ENCODE measurements around the gene AQP6.
A peak's percentile ranks its signal among the peaks of the same experiment; 100 is the strongest.

Gene AQP6

GRCh38 chr12:49955899-49956662 lies 16.7 kb upstream of the AQP6 start:
- DNase-seq (ENCODE audit: low spot score) = no peak

GRCh38 chr12:49956663-49957569 lies 15.8 kb upstream of the AQP6 start:
- no peak for DNase-seq (ENCODE audit: low spot score)

- DNase-seq (ENCODE audit: low spot score) = no peak
Measured at GRCh38 chr12:49957570-49957967, 15.2 kb upstream of the AQP6 start.

- peak; percentile 88 for DNase-seq (ENCODE audit: low spot score)
Measured at GRCh38 chr12:49959685-49960473, 12.9 kb upstream of the AQP6 start.

GRCh38 chr12:49960474-49961110 lies 12.2 kb upstream of the AQP6 start:
- DNase-seq (ENCODE audit: low spot score) = no peak

- peak; percentile 77 for DNase-seq (ENCODE audit: low spot score)
Measured at GRCh38 chr12:49961111-49961922, 11.4 kb upstream of the AQP6 start, which contains the start of gene AQP5. AQP5 (plus strand) TSS chr12:49961872; CDS start chr12:49962018, 146 bp downstream.

- DNase-seq (ENCODE audit: low spot score) = peak; percentile 50
Measured at GRCh38 chr12:49961993-49962764, 10.6 kb upstream of the AQP6 start.

- peak; percentile 66 for DNase-seq (ENCODE audit: low spot score)
Measured at GRCh38 chr12:49962861-49963765, 9.6 kb upstream of the AQP6 start.

GRCh38 chr12:49963976-49964815 lies 8.6 kb upstream of the AQP6 start:
- DNase-seq (ENCODE audit: low spot score) = no peak

- DNase-seq (ENCODE audit: low spot score) = no peak
Measured at GRCh38 chr12:49964849-49965624, 7.7 kb upstream of the AQP6 start.

- DNase-seq (ENCODE audit: low spot score) = no peak
Measured at GRCh38 chr12:49965836-49966235, 6.9 kb upstream of the AQP6 start.

- no peak for DNase-seq (ENCODE audit: low spot score)
Measured at GRCh38 chr12:49966511-49967041, 6.2 kb upstream of the AQP6 start.

GRCh38 chr12:49967042-49967776 lies 5.5 kb upstream of the AQP6 start:
- peak; percentile 94 for DNase-seq (ENCODE audit: low spot score)

GRCh38 chr12:49967777-49968250 lies 4.9 kb upstream of the AQP6 start:
- DNase-seq (ENCODE audit: low spot score) = no peak

- no peak for DNase-seq (ENCODE audit: low spot score)
Measured at GRCh38 chr12:49968471-49968870, 4.3 kb upstream of the AQP6 start.

GRCh38 chr12:49969027-49969426 lies 3.7 kb upstream of the AQP6 start:
- no peak for DNase-seq (ENCODE audit: low spot score)
